ENCODE data around the gene NKD2.

The NKD2 gene

DNA sequence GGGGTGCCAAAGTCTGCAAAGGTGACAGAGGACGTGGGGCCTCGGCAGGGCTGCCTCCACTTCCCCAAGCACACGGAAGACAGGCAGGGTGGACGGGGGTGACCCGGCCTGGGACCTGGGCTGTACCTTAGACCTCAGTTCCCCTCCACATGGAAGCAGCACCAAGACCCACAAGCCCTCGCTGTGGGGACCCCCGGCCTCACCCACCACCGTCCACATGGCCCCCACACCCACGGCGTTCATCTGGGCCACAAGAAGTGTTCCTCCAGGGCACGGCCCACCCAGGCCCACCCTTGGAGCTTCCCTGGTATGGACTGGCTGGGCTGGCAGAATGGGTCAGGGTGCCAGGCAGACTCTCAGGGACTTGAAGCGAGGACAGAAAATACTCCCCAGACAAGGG is 45.8 kb upstream of the NKD2 start:
- no peak overlapping the region for H3K27ac ChIP-seq

DNA sequence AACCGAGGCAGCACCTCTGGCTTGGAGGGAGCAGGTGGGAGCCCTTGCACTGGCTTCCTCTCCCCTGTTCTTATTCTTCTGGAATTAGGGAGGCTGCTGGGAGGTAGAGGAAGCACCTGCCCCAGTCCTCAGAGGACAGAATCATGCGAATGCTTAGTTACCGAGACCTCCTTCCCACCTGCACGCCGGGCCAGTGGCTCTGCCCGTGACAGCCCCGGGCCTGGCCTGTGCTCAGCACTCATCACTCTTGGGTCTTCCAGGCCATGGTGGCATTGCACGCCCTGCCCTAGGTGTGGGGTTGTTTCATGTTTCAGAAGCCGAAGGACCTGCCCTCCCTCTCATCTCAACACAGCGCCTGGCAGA is 45.3 kb upstream of the NKD2 start:
- no peak for TF ChIP-seq CTCF (IDR thresholded peaks at IDR 0.05)
- TF ChIP-seq ZFX (IDR thresholded peaks at IDR 0.05; ENCODE audit: borderline replicate concordance), result no peak
- no peak overlapping the region for H3K27ac ChIP-seq

More for the DNA sequence above, 45.8 kb upstream of the NKD2 start:
- TF ChIP-seq ZFX (IDR thresholded peaks at IDR 0.05; ENCODE audit: borderline replicate concordance), result no peak
- no peak for TF ChIP-seq CTCF (IDR thresholded peaks at IDR 0.05)

DNA sequence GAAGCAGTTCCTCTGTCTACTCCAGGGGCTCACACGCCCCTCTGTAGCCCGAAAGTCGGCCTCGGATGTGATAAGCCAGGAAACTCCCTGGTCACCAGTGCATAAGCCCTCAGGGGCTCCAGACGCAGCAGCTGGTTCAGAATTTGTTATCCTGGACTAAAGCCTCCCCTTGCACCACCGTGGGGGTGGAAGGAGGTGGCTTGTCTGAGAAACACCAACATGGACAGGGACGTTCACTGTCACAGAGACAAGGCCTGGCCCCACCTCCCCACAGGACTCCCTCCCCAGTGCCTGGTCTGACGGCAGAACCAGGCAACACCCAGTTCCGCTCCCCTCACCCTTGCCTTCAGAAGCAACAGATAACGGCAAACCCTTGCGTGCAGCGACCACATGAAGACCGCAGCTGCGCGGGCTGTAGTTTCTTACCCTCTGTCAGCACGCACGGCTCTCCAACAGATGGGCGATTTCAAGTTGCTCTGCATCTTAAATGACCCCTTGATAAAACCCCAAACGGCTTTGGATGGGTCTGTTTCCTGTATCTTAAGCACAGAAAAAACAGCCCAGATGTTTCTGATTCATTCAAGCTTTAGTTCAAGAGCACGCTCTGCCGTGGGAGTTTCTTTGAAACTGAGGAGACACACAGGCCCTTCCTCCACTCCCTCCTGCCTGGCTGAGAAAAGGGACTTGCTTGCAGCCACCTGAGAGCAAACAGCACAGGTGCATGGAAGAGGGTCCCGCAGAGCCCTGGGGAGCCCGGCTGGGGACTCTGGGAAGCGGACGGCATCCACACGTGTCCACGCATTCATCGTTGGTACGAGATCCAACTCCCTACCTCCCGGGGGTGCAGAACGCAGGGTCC is 44.7 kb upstream of the NKD2 start:
- no peak overlapping the region for H3K27ac ChIP-seq
- TF ChIP-seq ZFX (IDR thresholded peaks at IDR 0.05; ENCODE audit: borderline replicate concordance), result no peak
- TF ChIP-seq CTCF (IDR thresholded peaks at IDR 0.05), result no peak

DNA sequence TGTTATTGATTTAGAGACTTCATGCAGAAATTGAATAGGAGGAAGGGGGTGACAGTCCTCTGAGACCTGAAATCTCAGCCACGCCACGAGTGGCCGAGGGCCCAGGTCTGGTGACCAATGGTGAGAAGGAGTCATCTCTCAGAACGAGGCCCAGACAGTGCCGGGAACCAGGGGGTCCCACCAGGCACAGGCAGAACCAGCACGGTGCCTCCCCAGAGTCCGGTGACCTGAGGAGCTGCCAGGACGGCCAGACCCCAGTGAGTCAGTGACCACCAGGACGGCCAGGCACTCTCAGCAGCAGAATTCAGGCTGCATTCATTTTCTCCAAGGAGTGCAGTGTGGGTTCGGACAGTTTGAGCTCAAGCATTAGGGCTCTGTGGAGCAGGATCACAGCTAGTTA is 43.8 kb upstream of the NKD2 start:
- TF ChIP-seq ZFX (IDR thresholded peaks at IDR 0.05; ENCODE audit: borderline replicate concordance) (no peak), CTCF (IDR thresholded peaks at IDR 0.05) (no peak)
- H3K27ac ChIP-seq, result no peak overlapping the region

- TF ChIP-seq CTCF (IDR thresholded peaks at IDR 0.05), result no peak
- TF ChIP-seq ZFX (IDR thresholded peaks at IDR 0.05; ENCODE audit: borderline replicate concordance), result no peak
Observed at GRCh38 chr5:965604-966344, 42.8 kb upstream of the NKD2 start.

GRCh38 chr5:966345-966710 is 42.3 kb upstream of the NKD2 start:
- no peak overlapping the region for H3K27ac ChIP-seq
- TF ChIP-seq CTCF (IDR thresholded peaks at IDR 0.05), result no peak
- no peak for TF ChIP-seq ZFX (IDR thresholded peaks at IDR 0.05; ENCODE audit: borderline replicate concordance)

More at GRCh38 chr5:965604-966344, 42.8 kb upstream of the NKD2 start:
- H3K27ac ChIP-seq, result no peak overlapping the region

- TF ChIP-seq ZFX (IDR thresholded peaks at IDR 0.05; ENCODE audit: borderline replicate concordance) (no peak), CTCF (IDR thresholded peaks at IDR 0.05) (no peak)
- H3K27ac ChIP-seq, result no peak overlapping the region
Observed at GRCh38 chr5:966941-967340, 41.7 kb upstream of the NKD2 start.
